Left renal cortex interstitium (tissue), 4 donors: ENCODE measurements around the gene CDH16. TPM values are rescaled to one million over a fixed set of nuclear protein-coding genes. Genes with fewer than 3 reads are reported as not detected.
"Not testable (repeated sequence)": the region's sequence is repeated elsewhere in the genome, so short reads cannot be mapped to it uniquely, and the experiment has no call there.

ENCODE experiments used
- DNase-seq, 4 donors: peaks; one replicate each; pipeline ENCODE4 v3.0.0-alpha.2; 2013; ENCODE audit warnings: low read depth in 4 of 4, low spot score in 2 of 4, missing footprints in 1 of 4
- polyA plus RNA-seq, 4 donors: library from polyadenylated mRNA; unstranded; fragments of 120-200 nt; gene quantifications; one replicate each; pipeline ENCODE4 v1.2.1, GENCODE V29; 2013; ENCODE audit not compliant: insufficient read length in 4 of 4

The CDH16 gene
- polyA plus RNA-seq, 4 donors = 248 to 312 (median 277) TPM

GRCh38 chr16:66948134-66948836 lies 29.6 kb upstream of the CDH16 start:
- no peak for DNase-seq

- peak; percentile 63 to 85 (median 66) for DNase-seq
Measured at GRCh38 chr16:66947302-66948065, 28.8 kb upstream of the CDH16 start.

- no peak for DNase-seq
Measured at GRCh38 chr16:66946974-66947301, 28.3 kb upstream of the CDH16 start.

- DNase-seq = no peak
Measured at GRCh38 chr16:66946541-66946940, 27.9 kb upstream of the CDH16 start.

GRCh38 chr16:66945939-66946338 lies 27.3 kb upstream of the CDH16 start:
- no peak for DNase-seq

- DNase-seq = not testable (repeated sequence)
Measured at GRCh38 chr16:66944971-66945370, 26.3 kb upstream of the CDH16 start.

GRCh38 chr16:66944054-66944441 lies 25.4 kb upstream of the CDH16 start:
- no peak for DNase-seq

- no peak for DNase-seq
Measured at GRCh38 chr16:66943426-66944053, 24.9 kb upstream of the CDH16 start.

- no peak for DNase-seq
Measured at GRCh38 chr16:66942981-66943380, 24.3 kb upstream of the CDH16 start.

GRCh38 chr16:66940236-66940635 lies 21.6 kb upstream of the CDH16 start:
- DNase-seq = no peak

- DNase-seq = no peak
Measured at GRCh38 chr16:66939366-66939765, 20.7 kb upstream of the CDH16 start.

GRCh38 chr16:66937725-66938337 lies 19.1 kb upstream of the CDH16 start:
- no peak for DNase-seq

GRCh38 chr16:66936889-66937554 lies 18.3 kb upstream of the CDH16 start:
- DNase-seq = no peak

GRCh38 chr16:66936462-66936861 lies 17.8 kb upstream of the CDH16 start:
- no peak for DNase-seq

GRCh38 chr16:66935314-66936011 lies 16.8 kb upstream of the CDH16 start, which contains the start of gene CES2:
CES2 (plus strand) TSS chr16:66935516; CDS start chr16:66935636, 120 bp downstream.
- no peak for DNase-seq

GRCh38 chr16:66934839-66935313 lies 16.2 kb upstream of the CDH16 start:
- DNase-seq = not testable (repeated sequence)

- peak in 3 of 4 donors; percentile 77 to 83 (median 79) for DNase-seq
Measured at GRCh38 chr16:66934138-66934838, 15.6 kb upstream of the CDH16 start, which contains the start of gene CIAO2B. CIAO2B (minus strand) TSS chr16:66934402; CDS start chr16:66934364, 38 bp downstream.

- no peak for DNase-seq
Measured at GRCh38 chr16:66933776-66934137, 15.1 kb upstream of the CDH16 start.

- no peak for DNase-seq
Measured at GRCh38 chr16:66932076-66932475, 13.4 kb upstream of the CDH16 start.
